ENCODE data around the gene CCDC9. TPM values are rescaled to one million over a fixed set of nuclear protein-coding genes. Genes with fewer than 3 reads are reported as not detected.

Gene CCDC9
- total and polyA plus RNA-seq, 2 of the 8 experiments (the other 6 are each of a cell fraction or from before 2014, with no cell fraction given), result 3.7 to 29.8 TPM

- Histone ChIP-seq H3K56ac (replicated peaks; ENCODE audit: insufficient read length, low read depth, low read length) (no peak overlapping the region), H3K23ac (ENCODE audit: insufficient read length) (no peak overlapping the region), H4K5ac (ENCODE audit: insufficient read length, low read depth, low read length) (no peak overlapping the region), H2BK12ac (ENCODE audit: low read depth, low read length) (no peak overlapping the region), H3K9me3 (ENCODE audit: insufficient read depth in 2 of 2, low read depth in 1 of 2, low read length in 1 of 2) (no peaks in the 10 kb centered on the region), H3K18ac (ENCODE audit: extremely low read depth, low read length) (no peak overlapping the region), H3K27me3 (replicated peaks in 1 of 4; ENCODE audit: control insufficient read depth in 3 of 4, extremely low read depth in 1 of 4, insufficient read depth in 3 of 4, low read length in 3 of 4) (no peaks in the 10 kb centered on the region), H3K4me2 (ENCODE audit: insufficient read depth in 1 of 2, low read depth in 2 of 2, low read length in 2 of 2) (no peak overlapping the region), H3K9ac (replicated peaks in 1 of 4; ENCODE audit: extremely low read depth in 1 of 4, low read depth in 3 of 4, low read length in 3 of 4) (no peak overlapping the region), H4K20me1 (replicated peaks in 1 of 2; ENCODE audit: control insufficient read depth in 1 of 2, insufficient read depth in 2 of 2, low read length in 2 of 2) (no peaks in the 10 kb centered on the region), H2AFZ (ENCODE audit: low read length) (no peak overlapping the region), H3K4ac (replicated peaks; ENCODE audit: insufficient read length, low read depth, low read length) (no peak overlapping the region), H3K27ac (ENCODE audit: low read depth, low read length) (no peak overlapping the region), H3K79me2 (ENCODE audit: control insufficient read depth in 1 of 2, insufficient read depth in 2 of 2, low read length in 2 of 2) (no peaks in the 10 kb centered on the region), H2AK5ac (ENCODE audit: low read depth, low read length) (no peak overlapping the region), H2BK120ac (replicated peaks; ENCODE audit: low read depth, low read length) (no peak overlapping the region), H4K91ac (replicated peaks; ENCODE audit: insufficient read length, low read length) (no peak overlapping the region), H3K79me1 (ENCODE audit: low read depth, low read length) (no peaks in the 10 kb centered on the region), H3K36me3 (ENCODE audit: control insufficient read depth in 2 of 4, insufficient read depth in 4 of 4, low read length in 3 of 4) (no peaks in the 10 kb centered on the region), H2BK5ac (ENCODE audit: low read depth, low read length) (no peak overlapping the region), H3K4me1 (replicated peaks in 1 of 4; ENCODE audit: control insufficient read depth in 3 of 4, insufficient read depth in 4 of 4, low read length in 3 of 4) (peaks cover 0 to 2% (median 0%) of the 10 kb centered on the region in 4 experiments; a peak in 2 of 7 replicates), H3K14ac (ENCODE audit: insufficient read length) (no peak overlapping the region), H3K4me3 (ENCODE audit: extremely low read depth in 1 of 4, insufficient read depth in 2 of 4, low read depth in 3 of 4, low read length in 4 of 4) (no peak overlapping the region), H2BK20ac (ENCODE audit: low read length) (no peak overlapping the region), H3K23me2 (ENCODE audit: low read depth, low read length) (no peaks in the 10 kb centered on the region), H2BK15ac (ENCODE audit: low read length) (no peak overlapping the region), H4K8ac (ENCODE audit: extremely low read depth, insufficient read depth, low read length) (no peak overlapping the region)
- ChIA-PET CTCF (ENCODE audit: partially characterized antibody) (interaction anchor here (0.6 to 3.3 kb wide), 2 partner anchors 11 to 297 kb away, joined by 4 to 12 read pairs; no protein-coding TSS in a partner anchor), POLR2A (ENCODE audit: partially characterized antibody) (interaction anchor here (0.8 kb wide), 1 partner anchor 11 kb away, joined by 3 read pairs; no protein-coding TSS in a partner anchor)
- FAIRE-seq (no peak), DNase-seq (ENCODE audit: low read depth in 1 of 2, low spot score in 2 of 2) (no peak)
- WGBS, 2 experiments (ENCODE audit: extremely low coverage in 1 of 2, insufficient coverage in 1 of 2, insufficient read length in 1 of 2, insufficient replicate concordance in 2 of 2, low coverage in 1 of 2, low lambda C conversion rate in 2 of 2, missing lambda C conversion rate in 1 of 2), result 83% methylated on average over 2 of the region's 2 CpGs; no CpG with 5 or more reads in 1 of the 2 experiments
- no peak for TF ChIP-seq TEAD4 (IDR thresholded peaks at IDR 0.05; ENCODE audit: low read depth, low read length)
- TF ChIP-seq YY1 (IDR thresholded peaks at IDR 0.05; ENCODE audit: low read depth, low read length), result no peak
- no peak for TF ChIP-seq SAP30 (IDR thresholded peaks at IDR 0.05; ENCODE audit: insufficient read depth, insufficient replicate concordance, low read length)
- no peak for TF ChIP-seq POLR2A (IDR thresholded peaks at IDR 0.05; ENCODE audit: control extremely low read depth in 1 of 2, low read depth in 2 of 2, low read length in 2 of 2)
- no peak for TF ChIP-seq GABPA (IDR thresholded peaks at IDR 0.05; ENCODE audit: borderline replicate concordance, insufficient read depth, low read length)
- no peak for TF ChIP-seq PHF8 (conservative IDR thresholded peaks at IDR 0.05; ENCODE audit: low read depth, low read length)
These were observed 54.0 kb downstream of the CCDC9 start for GRCh38 chr19:47310323-47310722.

Measured in H1 (cell line).